Measurements from ENCODE around the gene MYOCOS.
"Not testable (repeated sequence)": the region's sequence is repeated elsewhere in the genome, so short reads cannot be mapped to it uniquely, and the experiment has no call there.

Gene MYOCOS

GRCh38 chr1:171606402-171606941 is 15.6 kb upstream of the MYOCOS start:
- no peak overlapping the region for H3K4me3 ChIP-seq (ENCODE audit: low read depth, low read length)
- TF ChIP-seq CTCF (IDR thresholded peaks at IDR 0.05; ENCODE audit: low read depth, low read length, missing control alignments): no peak
- DNase-seq (ENCODE audit: low read depth): no peak

- no peak for DNase-seq (ENCODE audit: low read depth)
- TF ChIP-seq CTCF (IDR thresholded peaks at IDR 0.05; ENCODE audit: low read depth, low read length, missing control alignments): no peak
Measured at GRCh38 chr1:171610385-171610784, 11.7 kb upstream of the MYOCOS start.

GRCh38 chr1:171611306-171611705 is 10.7 kb upstream of the MYOCOS start:
- no peak for TF ChIP-seq CTCF (IDR thresholded peaks at IDR 0.05; ENCODE audit: low read depth, low read length, missing control alignments)
- H3K4me3 ChIP-seq (ENCODE audit: low read depth, low read length): no peak overlapping the region
- no peak for DNase-seq (ENCODE audit: low read depth)

More at GRCh38 chr1:171610385-171610784, 11.7 kb upstream of the MYOCOS start:
- H3K4me3 ChIP-seq (ENCODE audit: low read depth, low read length): no peak overlapping the region

- DNase-seq (ENCODE audit: low read depth): no peak
- H3K4me3 ChIP-seq (ENCODE audit: low read depth, low read length): no peak overlapping the region
- no peak for TF ChIP-seq CTCF (IDR thresholded peaks at IDR 0.05; ENCODE audit: low read depth, low read length, missing control alignments)
Measured at GRCh38 chr1:171613282-171613681, 8.8 kb upstream of the MYOCOS start.

GRCh38 chr1:171615122-171615906 is 6.7 kb upstream of the MYOCOS start:
- not testable (repeated sequence) for H3K4me3 ChIP-seq (ENCODE audit: low read depth, low read length); DNase-seq (ENCODE audit: low read depth)

GRCh38 chr1:171616586-171616985 is 5.5 kb upstream of the MYOCOS start:
- no peak for TF ChIP-seq CTCF (IDR thresholded peaks at IDR 0.05; ENCODE audit: low read depth, low read length, missing control alignments)
- H3K4me3 ChIP-seq (ENCODE audit: low read depth, low read length): no peak overlapping the region
- DNase-seq (ENCODE audit: low read depth): no peak

- no peak overlapping the region for H3K4me3 ChIP-seq (ENCODE audit: low read depth, low read length)
- no peak for DNase-seq (ENCODE audit: low read depth)
- TF ChIP-seq CTCF (IDR thresholded peaks at IDR 0.05; ENCODE audit: low read depth, low read length, missing control alignments): no peak
Measured at GRCh38 chr1:171623651-171624331, 1.7 kb downstream of the MYOCOS start.
